ENCODE results near the gene SPIN1. TPM values are rescaled to one million over a fixed set of nuclear protein-coding genes. Genes with fewer than 3 reads are reported as not detected.

The SPIN1 gene
- total and polyA plus RNA-seq, 2 experiments from 2014 or later = 49.0 to 158 TPM

GRCh38 chr9:88391236-88391635 lies 3.0 kb downstream of the SPIN1 start:
- peaks cover 44% of the 10 kb centered on the region for H3K36me3 Mint-ChIP-seq (ENCODE audit: low read depth)
- no peak overlapping the region for H2AFZ ChIP-seq
- H3K4me3 Mint-ChIP-seq = peak overlapping the region; percentile 1; the same call in 1 of the 3 replicates
- H3K4me3 ChIP-seq = peak overlapping the region; percentile 79
- H3K9me3 Mint-ChIP-seq = peaks cover 6% of the 10 kb centered on the region; the same call in 1 of the 3 replicates
- no peak overlapping the region for H3K27ac Mint-ChIP-seq
- peaks cover 55% of the 10 kb centered on the region for H4K20me1 ChIP-seq (replicated peaks; ENCODE audit: insufficient read depth)
- 0 out of 2 replicates have a peak, but pooled peaks cover 2% of the 10 kb centered on the region for H3K36me3 ChIP-seq (ENCODE audit: insufficient read depth)
- TF ChIP-seq JUNB (IDR thresholded peaks at IDR 0.05; ENCODE audit: unreplicated experiment) (no peak), CTCF (conservative IDR thresholded peaks at IDR 0.05; ENCODE audit: low read depth in 2 of 2) (no peak), STAT1 (IDR thresholded peaks at IDR 0.05; ENCODE audit: unreplicated experiment) (no peak), NANOG (IDR thresholded peaks at IDR 0.05; ENCODE audit: borderline replicate concordance) (no peak), REST (IDR thresholded peaks at IDR 0.05; ENCODE audit: unreplicated experiment) (no peak)
- peaks cover 42% of the 10 kb centered on the region for H3K4me1 Mint-ChIP-seq
- no peak for DNase-seq (ENCODE audit: low spot score)
- ATAC-seq = no peak
- H3F3A ChIP-seq (replicated peaks; ENCODE audit: low read depth) = peaks cover 7% of the 10 kb centered on the region
- H3K4me2 ChIP-seq = peak overlapping the region; percentile 71
- no peaks in the 10 kb centered on the region for H3K27me3 ChIP-seq (ENCODE audit: insufficient read depth)
- H3K27me3 Mint-ChIP-seq (ENCODE audit: insufficient read depth, low read depth, poor library complexity) = peaks cover 17% of the 10 kb centered on the region
- peaks cover 40% of the 10 kb centered on the region for H3K4me1 ChIP-seq (ENCODE audit: insufficient read depth)
- no peaks in the 10 kb centered on the region for H3K9me2 ChIP-seq (ENCODE audit: insufficient read depth)
- H3K27ac ChIP-seq (ENCODE audit: low read depth) = no peak overlapping the region
- H3K79me2 ChIP-seq (replicated peaks; ENCODE audit: insufficient read depth) = peaks cover 87% of the 10 kb centered on the region

- no peaks in the 10 kb centered on the region for H3K27me3 ChIP-seq (ENCODE audit: insufficient read depth)
- ATAC-seq (no peak), DNase-seq (ENCODE audit: low spot score) (no peak)
- H3K4me2 ChIP-seq = peak overlapping the region; percentile 63
- Mint-ChIP-seq H3K4me1 (peaks cover 40% of the 10 kb centered on the region), H3K27ac (no peak overlapping the region), H3K4me3 (0 out of 3 replicates have a peak overlapping the region, but pooled peaks have one; percentile 1), H3K9me3 (peaks cover 2% of the 10 kb centered on the region; the same call in 1 of the 3 replicates), H3K36me3 (ENCODE audit: low read depth) (peaks cover 39% of the 10 kb centered on the region), H3K27me3 (ENCODE audit: insufficient read depth, low read depth, poor library complexity) (peaks cover 12% of the 10 kb centered on the region)
- H3K9me2 ChIP-seq (ENCODE audit: insufficient read depth) = no peaks in the 10 kb centered on the region
- TF ChIP-seq ZNF114 (CRISPR knock-in tag; IDR thresholded peaks at IDR 0.05) = no peak
- no peak for TF ChIP-seq JUNB (IDR thresholded peaks at IDR 0.05; ENCODE audit: unreplicated experiment)
- TF ChIP-seq CREB1 (CRISPR knock-in tag; IDR thresholded peaks at IDR 0.05; ENCODE audit: low read depth) = no peak
- no peak for TF ChIP-seq ZNF462 (CRISPR knock-in tag; IDR thresholded peaks at IDR 0.05)
- no peak for TF ChIP-seq STAT1 (IDR thresholded peaks at IDR 0.05; ENCODE audit: unreplicated experiment)
- no peak for TF ChIP-seq NANOG (IDR thresholded peaks at IDR 0.05; ENCODE audit: borderline replicate concordance)
- no peak for TF ChIP-seq EZH2 (IDR thresholded peaks at IDR 0.05; ENCODE audit: low read depth, unreplicated experiment)
- peaks cover 42% of the 10 kb centered on the region for H3K4me1 ChIP-seq (ENCODE audit: insufficient read depth)
- no peaks in the 10 kb centered on the region for H3K36me3 ChIP-seq (ENCODE audit: insufficient read depth)
- H4K20me1 ChIP-seq (replicated peaks; ENCODE audit: insufficient read depth) = peaks cover 60% of the 10 kb centered on the region
- H3F3A ChIP-seq (replicated peaks; ENCODE audit: low read depth) = peaks cover 7% of the 10 kb centered on the region
- peaks cover 87% of the 10 kb centered on the region for H3K79me2 ChIP-seq (replicated peaks; ENCODE audit: insufficient read depth)
- H2AFZ ChIP-seq = no peak overlapping the region
- H3K4me3 ChIP-seq = peak overlapping the region; percentile 15; the same call in 1 of the 2 replicates
- no peak overlapping the region for H3K27ac ChIP-seq (ENCODE audit: low read depth)
These were observed 3.7 kb downstream of the SPIN1 start for GRCh38 chr9:88391921-88392320.
